ENCODE data around the gene CDH24. TPM values are rescaled to one million over a fixed set of nuclear protein-coding genes. Genes with fewer than 3 reads are reported as not detected.
A peak's percentile ranks its signal among the peaks of the same experiment; 100 is the strongest.

The CDH24 gene
- total and polyA plus RNA-seq, 2 of the 13 experiments (the other 11 are each of a cell fraction or from before 2014, with no cell fraction given): 0.69 to 0.99 TPM

DNA sequence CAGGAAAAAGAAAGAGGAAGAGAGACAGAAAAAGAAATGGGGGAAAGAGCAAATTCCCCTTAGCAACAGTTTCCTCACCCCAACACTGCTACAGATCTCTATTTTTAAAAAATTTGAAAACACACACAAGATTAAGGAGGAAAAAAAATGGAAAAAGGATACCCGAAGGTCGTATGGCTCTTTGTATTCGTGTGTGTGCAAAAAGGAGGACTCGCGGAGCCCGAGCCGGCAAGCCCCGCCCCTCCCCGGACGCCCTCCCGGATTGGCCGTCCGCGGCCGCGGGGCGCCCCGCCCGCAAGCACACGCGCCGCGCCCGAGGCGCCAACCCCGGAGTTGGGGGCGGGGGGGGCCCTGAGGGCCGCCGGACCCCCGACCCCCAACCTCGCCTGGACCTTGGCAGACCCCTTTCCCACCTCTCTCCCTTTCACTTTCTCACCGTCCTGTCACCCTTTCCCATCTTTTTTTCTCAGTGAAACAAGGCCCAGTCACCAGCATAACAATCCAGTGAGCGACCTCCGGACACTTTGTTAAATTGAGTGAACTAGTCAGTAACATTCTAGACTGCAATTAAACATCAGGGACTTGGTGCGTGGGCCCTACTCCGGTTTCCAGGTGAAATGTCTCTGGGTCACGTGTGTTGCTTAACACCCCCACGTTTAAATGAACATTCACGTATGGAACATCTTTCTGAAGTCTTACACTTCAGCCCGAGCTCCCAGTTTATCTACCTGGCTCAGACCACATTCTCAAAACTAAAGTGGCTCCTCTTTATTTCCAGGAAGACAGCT is 47.2 kb downstream of the CDH24 start, which contains the start of gene C14orf93 (continued):
- TF ChIP-seq HDAC1 (CRISPR knock-in tag; IDR thresholded peaks at IDR 0.05) (0 out of 2 replicates have a peak, but pooled peaks have one; percentile 36), HNF4G (IDR thresholded peaks at IDR 0.05; ENCODE audit: borderline replicate concordance, low read depth, low read length) (no peak), HNF4G (CRISPR knock-in tag; IDR thresholded peaks at IDR 0.05; ENCODE audit: borderline replicate concordance, low read depth) (no peak), ZNF605 (CRISPR knock-in tag; IDR thresholded peaks at IDR 0.05) (no peak), TEAD2 (CRISPR knock-in tag; IDR thresholded peaks at IDR 0.05) (no peak), ZNF841 (CRISPR knock-in tag; IDR thresholded peaks at IDR 0.05; ENCODE audit: borderline replicate concordance) (no peak), ERF (CRISPR knock-in tag; IDR thresholded peaks at IDR 0.05) (peak; percentile 83), HNRNPUL1 (IDR thresholded peaks at IDR 0.05; ENCODE audit: low read depth, low read length) (no peak), ASH2L (IDR thresholded peaks at IDR 0.05; ENCODE audit: insufficient read length, low read depth, low read length) (peak; percentile 96), MAF1 (CRISPR knock-in tag; IDR thresholded peaks at IDR 0.05; ENCODE audit: borderline replicate concordance) (peak; percentile 22; the same call in 1 of the 2 replicates), SRY (CRISPR knock-in tag; IDR thresholded peaks at IDR 0.05) (peak; percentile 40; the same call in 1 of the 2 replicates), ZFY (CRISPR knock-in tag; IDR thresholded peaks at IDR 0.05) (peak; percentile 81), KDM5A (IDR thresholded peaks at IDR 0.05; ENCODE audit: borderline replicate concordance, low read length) (0 out of 2 replicates have a peak, but pooled peaks have one; percentile 78), GPN1 (CRISPR knock-in tag; IDR thresholded peaks at IDR 0.05; ENCODE audit: borderline replicate concordance) (no peak)
- TF ChIP-seq, protein P1, sequence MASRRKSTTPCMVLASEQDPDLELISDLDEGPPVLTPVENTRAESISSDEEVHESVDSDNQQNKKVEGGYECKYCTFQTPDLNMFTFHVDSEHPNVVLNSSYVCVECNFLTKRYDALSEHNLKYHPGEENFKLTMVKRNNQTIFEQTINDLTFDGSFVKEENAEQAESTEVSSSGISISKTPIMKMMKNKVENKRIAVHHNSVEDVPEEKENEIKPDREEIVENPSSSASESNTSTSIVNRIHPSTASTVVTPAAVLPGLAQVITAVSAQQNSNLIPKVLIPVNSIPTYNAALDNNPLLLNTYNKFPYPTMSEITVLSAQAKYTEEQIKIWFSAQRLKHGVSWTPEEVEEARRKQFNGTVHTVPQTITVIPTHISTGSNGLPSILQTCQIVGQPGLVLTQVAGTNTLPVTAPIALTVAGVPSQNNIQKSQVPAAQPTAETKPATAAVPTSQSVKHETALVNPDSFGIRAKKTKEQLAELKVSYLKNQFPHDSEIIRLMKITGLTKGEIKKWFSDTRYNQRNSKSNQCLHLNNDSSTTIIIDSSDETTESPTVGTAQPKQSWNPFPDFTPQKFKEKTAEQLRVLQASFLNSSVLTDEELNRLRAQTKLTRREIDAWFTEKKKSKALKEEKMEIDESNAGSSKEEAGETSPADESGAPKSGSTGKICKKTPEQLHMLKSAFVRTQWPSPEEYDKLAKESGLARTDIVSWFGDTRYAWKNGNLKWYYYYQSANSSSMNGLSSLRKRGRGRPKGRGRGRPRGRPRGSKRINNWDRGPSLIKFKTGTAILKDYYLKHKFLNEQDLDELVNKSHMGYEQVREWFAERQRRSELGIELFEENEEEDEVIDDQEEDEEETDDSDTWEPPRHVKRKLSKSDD (CRISPR knock-in tag; IDR thresholded peaks at IDR 0.05; ENCODE audit: low read depth): peak; percentile 60; the same call in 1 of the 2 replicates
- TF ChIP-seq, protein P2, sequence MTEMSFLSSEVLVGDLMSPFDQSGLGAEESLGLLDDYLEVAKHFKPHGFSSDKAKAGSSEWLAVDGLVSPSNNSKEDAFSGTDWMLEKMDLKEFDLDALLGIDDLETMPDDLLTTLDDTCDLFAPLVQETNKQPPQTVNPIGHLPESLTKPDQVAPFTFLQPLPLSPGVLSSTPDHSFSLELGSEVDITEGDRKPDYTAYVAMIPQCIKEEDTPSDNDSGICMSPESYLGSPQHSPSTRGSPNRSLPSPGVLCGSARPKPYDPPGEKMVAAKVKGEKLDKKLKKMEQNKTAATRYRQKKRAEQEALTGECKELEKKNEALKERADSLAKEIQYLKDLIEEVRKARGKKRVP (CRISPR knock-in tag; IDR thresholded peaks at IDR 0.05): no peak
- TF ChIP-seq, protein P3, sequence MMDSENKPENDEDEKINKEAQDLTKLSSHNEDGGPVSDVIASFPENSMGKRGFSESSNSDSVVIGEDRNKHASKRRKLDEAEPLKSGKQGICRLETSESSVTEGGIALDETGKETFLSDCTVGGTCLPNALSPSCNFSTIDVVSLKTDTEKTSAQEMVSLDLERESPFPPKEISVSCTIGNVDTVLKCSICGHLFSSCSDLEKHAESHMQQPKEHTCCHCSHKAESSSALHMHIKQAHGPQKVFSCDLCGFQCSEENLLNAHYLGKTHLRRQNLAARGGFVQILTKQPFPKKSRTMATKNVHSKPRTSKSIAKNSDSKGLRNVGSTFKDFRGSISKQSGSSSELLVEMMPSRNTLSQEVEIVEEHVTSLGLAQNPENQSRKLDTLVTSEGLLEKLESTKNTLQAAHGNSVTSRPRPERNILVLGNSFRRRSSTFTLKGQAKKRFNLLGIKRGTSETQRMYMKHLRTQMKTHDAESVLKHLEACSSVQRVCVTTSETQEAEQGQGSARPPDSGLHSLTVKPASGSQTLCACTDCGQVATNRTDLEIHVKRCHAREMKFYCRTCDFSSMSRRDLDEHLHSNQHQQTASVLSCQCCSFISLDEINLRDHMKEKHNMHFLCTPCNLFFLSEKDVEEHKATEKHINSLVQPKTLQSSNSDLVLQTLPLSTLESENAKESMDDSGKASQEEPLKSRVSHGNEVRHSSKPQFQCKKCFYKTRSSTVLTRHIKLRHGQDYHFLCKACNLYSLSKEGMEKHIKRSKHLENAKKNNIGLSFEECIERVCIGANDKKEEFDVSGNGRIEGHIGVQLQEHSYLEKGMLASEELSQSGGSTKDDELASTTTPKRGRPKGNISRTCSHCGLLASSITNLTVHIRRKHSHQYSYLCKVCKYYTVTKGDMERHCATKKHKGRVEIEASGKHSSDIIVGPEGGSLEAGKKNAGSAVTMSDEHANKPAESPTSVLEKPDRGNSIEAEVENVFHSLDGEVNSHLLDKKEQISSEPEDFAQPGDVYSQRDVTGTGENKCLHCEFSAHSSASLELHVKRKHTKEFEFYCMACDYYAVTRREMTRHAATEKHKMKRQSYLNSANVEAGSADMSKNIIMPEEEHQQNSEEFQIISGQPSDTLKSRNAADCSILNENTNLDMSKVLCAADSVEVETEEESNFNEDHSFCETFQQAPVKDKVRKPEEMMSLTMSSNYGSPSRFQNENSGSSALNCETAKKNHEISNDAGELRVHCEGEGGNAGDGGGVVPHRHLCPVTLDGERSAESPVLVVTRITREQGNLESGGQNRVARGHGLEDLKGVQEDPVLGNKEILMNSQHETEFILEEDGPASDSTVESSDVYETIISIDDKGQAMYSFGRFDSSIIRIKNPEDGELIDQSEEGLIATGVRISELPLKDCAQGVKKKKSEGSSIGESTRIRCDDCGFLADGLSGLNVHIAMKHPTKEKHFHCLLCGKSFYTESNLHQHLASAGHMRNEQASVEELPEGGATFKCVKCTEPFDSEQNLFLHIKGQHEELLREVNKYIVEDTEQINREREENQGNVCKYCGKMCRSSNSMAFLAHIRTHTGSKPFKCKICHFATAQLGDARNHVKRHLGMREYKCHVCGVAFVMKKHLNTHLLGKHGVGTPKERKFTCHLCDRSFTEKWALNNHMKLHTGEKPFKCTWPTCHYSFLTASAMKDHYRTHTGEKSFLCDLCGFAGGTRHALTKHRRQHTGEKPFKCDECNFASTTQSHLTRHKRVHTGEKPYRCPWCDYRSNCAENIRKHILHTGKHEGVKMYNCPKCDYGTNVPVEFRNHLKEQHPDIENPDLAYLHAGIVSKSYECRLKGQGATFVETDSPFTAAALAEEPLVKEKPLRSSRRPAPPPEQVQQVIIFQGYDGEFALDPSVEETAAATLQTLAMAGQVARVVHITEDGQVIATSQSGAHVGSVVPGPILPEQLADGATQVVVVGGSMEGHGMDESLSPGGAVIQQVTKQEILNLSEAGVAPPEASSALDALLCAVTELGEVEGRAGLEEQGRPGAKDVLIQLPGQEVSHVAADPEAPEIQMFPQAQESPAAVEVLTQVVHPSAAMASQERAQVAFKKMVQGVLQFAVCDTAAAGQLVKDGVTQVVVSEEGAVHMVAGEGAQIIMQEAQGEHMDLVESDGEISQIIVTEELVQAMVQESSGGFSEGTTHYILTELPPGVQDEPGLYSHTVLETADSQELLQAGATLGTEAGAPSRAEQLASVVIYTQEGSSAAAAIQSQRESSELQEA (CRISPR knock-in tag; IDR thresholded peaks at IDR 0.05; ENCODE audit: not compliant biosample characterization): peak; percentile 18
